Subcutaneous preadipocyte (primary cell): ENCODE results near the gene RPL18. TPM values are rescaled to one million over a fixed set of nuclear protein-coding genes. Genes with fewer than 3 reads are reported as not detected.

Experiments
- total RNA-seq: library from RNA; depleted of rRNA; stranded (reverse); fragments of >200 nt; gene quantifications from 2 replicates; pipeline ENCODE4 v1.2.3, GENCODE V29; 2012

Gene RPL18
- total RNA-seq: 1,644 and 2,294 TPM in 2 replicates

GRCh38 chr19:48618916-48619691 is at the start of gene RPL18, which contains the start of gene SPHK2:
Gene RPL18 (minus strand): TSS chr19:48619178. CDS start chr19:48619143, 35 bp downstream.
Gene SPHK2 (plus strand): TSS chr19:48619506. CDS start chr19:48620515, 1,009 bp downstream.

GRCh38 chr19:48646001-48646721 is 27.2 kb upstream of the RPL18 start, which contains the start of gene CA11:
Gene CA11 (minus strand): TSS chr19:48646187. CDS start chr19:48645632, 555 bp downstream.

GRCh38 chr19:48636859-48637448 is 18.0 kb upstream of the RPL18 start, which contains the start of gene DBP:
Gene DBP (minus strand): TSS chr19:48637379. CDS start chr19:48636994, 385 bp downstream.

DNA sequence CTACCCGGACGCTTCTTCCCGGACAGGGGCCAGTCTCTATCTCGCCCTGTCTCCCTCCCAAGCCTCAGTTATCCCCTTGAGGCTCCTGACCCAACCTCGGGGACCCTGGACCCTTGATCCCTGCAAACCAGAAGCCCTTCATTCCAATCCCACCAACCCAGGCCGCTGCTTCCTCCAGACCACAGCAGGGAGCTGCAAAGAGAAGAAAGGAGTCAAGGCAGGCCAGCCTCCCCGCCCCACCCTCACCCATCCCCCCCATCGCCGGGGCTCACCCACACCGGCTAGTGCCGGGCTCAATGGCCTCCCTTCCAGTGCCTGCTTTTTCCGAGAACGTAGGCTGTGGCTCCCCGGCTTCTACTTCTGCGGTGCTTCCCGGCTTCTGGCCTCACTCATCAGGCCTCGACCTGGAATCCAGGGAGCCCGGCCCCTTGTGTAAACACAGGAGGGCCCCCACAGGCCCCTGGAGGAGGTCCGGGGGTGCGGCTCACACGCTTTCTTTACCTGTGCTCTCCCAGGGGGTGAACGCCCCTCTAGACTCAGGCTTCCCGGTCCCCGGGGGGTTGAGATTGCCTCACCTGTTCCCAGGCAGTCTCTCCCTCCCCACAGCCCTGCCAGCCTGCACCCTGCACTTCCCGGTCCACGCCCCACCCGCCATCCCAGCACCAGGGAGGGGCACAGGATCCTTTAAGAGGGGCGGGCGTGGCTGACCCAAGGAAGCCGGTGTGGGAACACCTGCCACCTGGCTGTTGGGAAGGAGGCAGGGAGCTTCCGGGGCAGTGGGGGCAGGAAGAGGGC is 4.3 kb downstream of the RPL18 start, which contains the start of gene FAM83E:
Gene FAM83E (minus strand): TSS at position 641 of the 795 bp plus-strand sequence. CDS start 1,704 bp downstream, outside the sequence.

GRCh38 chr19:48606463-48607358 is 12.3 kb downstream of the RPL18 start, which contains the start of gene SPACA4:
Gene SPACA4 (plus strand): TSS chr19:48606742. CDS start chr19:48606979, 237 bp downstream.

Other genes starting within 250 kb of the RPL18 start
- gene KDELR1, start 227.6 kb downstream of the RPL18 start, total RNA-seq: 84.9 and 89.1 TPM in 2 replicates
- gene GRIN2D, start 225.5 kb downstream of the RPL18 start, total RNA-seq: 0.37 and 0.78 TPM in 2 replicates
- gene GRWD1, start 173.2 kb downstream of the RPL18 start, total RNA-seq: 32.7 and 53.6 TPM in 2 replicates
- 0.37 and 0.59 TPM in 2 replicates for gene KCNJ14, start 163.6 kb downstream of the RPL18 start, total RNA-seq
- gene CYTH2, start 149.8 kb downstream of the RPL18 start, total RNA-seq: 31.7 and 34.5 TPM in 2 replicates
- not detected in 2 replicates for gene LMTK3, start 107.3 kb downstream of the RPL18 start, total RNA-seq
- not detected in 2 replicates for gene SULT2B1, start 67.0 kb downstream of the RPL18 start, total RNA-seq
- not detected in 2 replicates for gene SPACA4, start 12.4 kb downstream of the RPL18 start, total RNA-seq
- under 0.01 and 1.4 TPM in 2 replicates for gene FAM83E, start 4.1 kb downstream of the RPL18 start, total RNA-seq
- gene SPHK2, start 328 bp upstream of the RPL18 start, total RNA-seq: 9.2 and 11.5 TPM in 2 replicates
- 1.6 and 5.9 TPM in 2 replicates for gene DBP, start 18.2 kb upstream of the RPL18 start, total RNA-seq
- gene CA11, start 27.0 kb upstream of the RPL18 start, total RNA-seq: 0.39 and 1.1 TPM in 2 replicates
- under 0.01 TPM in 1 of 2 replicates, not detected in the other for gene NTN5, start 53.8 kb upstream of the RPL18 start, total RNA-seq
- gene FUT2, start 76.8 kb upstream of the RPL18 start, total RNA-seq: not detected in 2 replicates
- 1.4 and 2.2 TPM in 2 replicates for gene MAMSTR, start 100.5 kb upstream of the RPL18 start, total RNA-seq
- 2.9 and 3.5 TPM in 2 replicates for gene RASIP1, start 121.4 kb upstream of the RPL18 start, total RNA-seq
- gene IZUMO1, start 127.7 kb upstream of the RPL18 start, total RNA-seq: not detected in 2 replicates
- 0.20 TPM in 1 of 2 replicates, not detected in the other for gene FUT1, start 133.5 kb upstream of the RPL18 start, total RNA-seq
- not detected in 2 replicates for gene FGF21, start 136.3 kb upstream of the RPL18 start, total RNA-seq
- 43.7 and 44.2 TPM in 2 replicates for gene BCAT2, start 191.9 kb upstream of the RPL18 start, total RNA-seq
- 1.1 and 1.4 TPM in 2 replicates for gene HSD17B14, start 217.3 kb upstream of the RPL18 start, total RNA-seq
- gene PLEKHA4, start 249.4 kb upstream of the RPL18 start, total RNA-seq: 16.4 and 21.3 TPM in 2 replicates